Bronchial epithelial cell (primary cell): ENCODE measurements around the gene IKZF3. TPM values are rescaled to one million over a fixed set of nuclear protein-coding genes. Genes with fewer than 3 reads are reported as not detected.

ENCODE experiments used
- DNase-seq: peaks from one replicate; pipeline ENCODE4 v3.0.0-alpha.2; 2010; ENCODE audit warnings: low read depth
- FAIRE-seq: peaks from 2 replicates; lab custom pipeline; 2011; peaks lifted over from hg19 to GRCh38; lab: Jason Lieb, UNC
- H3K27me3 ChIP-seq: 2 replicates; pipeline ENCODE4 v1.5.1; 2011; ENCODE audit warnings: low read length; ENCODE audit not compliant: control insufficient read depth, insufficient read depth
- H3K36me3 ChIP-seq: 2 replicates; pipeline ENCODE4 v1.5.1; 2011; ENCODE audit warnings: low read length; ENCODE audit not compliant: control insufficient read depth, insufficient read depth
- H3K4me3 ChIP-seq: 2 replicates; pipeline ENCODE4 v1.5.1; 2011; ENCODE audit warnings: mild to moderate bottlenecking, low read depth, low read length, control low read depth
- CTCF ChIP-seq: IDR thresholded peaks from 2 replicates; pipeline ENCODE4 v1.5.1; 2011; ENCODE audit warnings: mild to moderate bottlenecking, moderate library complexity, low read length, control low read depth, inconsistent platforms; ENCODE audit not compliant: insufficient read depth, severe bottlenecking
- total RNA-seq: library from RNA; depleted of rRNA; stranded (reverse); fragments of >200 nt; gene quantifications from 2 replicates; pipeline ENCODE4 v1.2.1, GENCODE V29; 2014

The IKZF3 gene
- total RNA-seq, 1 donor from 2014 or later = not detected

- no peak for TF ChIP-seq CTCF
- Histone ChIP-seq H3K27me3 (no peaks in the 10 kb centered on the region), H3K4me3 (no peak overlapping the region), H3K36me3 (no peaks in the 10 kb centered on the region)
- DNase-seq (no peak), FAIRE-seq (no peak)
These were observed 86.4 kb downstream of the IKZF3 start for GRCh38 chr17:39777534-39778365.

GRCh38 chr17:39776252-39776651 is 87.9 kb downstream of the IKZF3 start:
- FAIRE-seq (no peak), DNase-seq (no peak)
- no peak for TF ChIP-seq CTCF
- H3K36me3 ChIP-seq = no peaks in the 10 kb centered on the region
- no peak overlapping the region for H3K4me3 ChIP-seq
- H3K27me3 ChIP-seq = no peaks in the 10 kb centered on the region

- DNase-seq = no peak
- TF ChIP-seq CTCF = no peak
- no peak for FAIRE-seq
- Histone ChIP-seq H3K4me3 (no peak overlapping the region), H3K27me3 (peaks cover 1% of the 10 kb centered on the region), H3K36me3 (no peaks in the 10 kb centered on the region)
These were observed 89.1 kb downstream of the IKZF3 start for GRCh38 chr17:39775031-39775430.

GRCh38 chr17:39774047-39774446 is 90.1 kb downstream of the IKZF3 start:
- Histone ChIP-seq H3K27me3 (peaks cover 3% of the 10 kb centered on the region), H3K4me3 (no peak overlapping the region), H3K36me3 (no peaks in the 10 kb centered on the region)
- DNase-seq (peak; percentile 40), FAIRE-seq (no peak)
- TF ChIP-seq CTCF = no peak

GRCh38 chr17:39772987-39773934 is 90.9 kb downstream of the IKZF3 start:
- H3K4me3 ChIP-seq = no peak overlapping the region
- no peak for FAIRE-seq

More at GRCh38 chr17:39772987-39773934, 90.9 kb downstream of the IKZF3 start:
- DNase-seq = no peak
- Histone ChIP-seq H3K36me3 (no peaks in the 10 kb centered on the region), H3K27me3 (peaks cover 4% of the 10 kb centered on the region)
- TF ChIP-seq CTCF = no peak
